ENCODE measurements around the gene YAF2.
A peak's percentile ranks its signal among the peaks of the same experiment; 100 is the strongest.

YAF2 gene

GRCh38 chr12:42144158-42144407 is 94.0 kb downstream of the YAF2 start:
- ATAC-seq (ENCODE audit: insufficient read depth, low read depth) (no peak), DNase-seq (no peak)
- H3K9ac ChIP-seq (ENCODE audit: low read depth, low read length): peak overlapping the region; percentile 54
- peak overlapping the region; percentile 42 to 70; a peak in 3 of 4 replicates for H3K4me3 ChIP-seq (ENCODE audit: low read depth in 1 of 2, low read length in 2 of 2)
- no peaks in the 10 kb centered on the region for H3K36me3 ChIP-seq (ENCODE audit: insufficient read depth, low read length)
- H2AFZ ChIP-seq (ENCODE audit: low read depth, low read length): peak overlapping the region; percentile 76
- H4K20me1 ChIP-seq (ENCODE audit: insufficient read depth, low read length): peaks cover 18% of the 10 kb centered on the region; the same call in 1 of the 2 replicates
- peaks cover 31% of the 10 kb centered on the region for H3K27me3 ChIP-seq (ENCODE audit: insufficient read depth, low read length, poor library complexity)
- no peaks in the 10 kb centered on the region for H3K9me3 ChIP-seq (ENCODE audit: insufficient read depth, low read length, severe bottlenecking)
- H3K27ac ChIP-seq (ENCODE audit: low read length): no peak overlapping the region; the same call in 1 of the 2 replicates
- H3K79me2 ChIP-seq (ENCODE audit: insufficient read depth, low read length): peaks cover 41% of the 10 kb centered on the region
- TF ChIP-seq EZH2 (IDR thresholded peaks at IDR 0.05; ENCODE audit: borderline replicate concordance, low read depth, low read length, severe bottlenecking) (no peak), CTCF (IDR thresholded peaks at IDR 0.05; ENCODE audit: borderline replicate concordance, extremely low read depth, low read length, poor library complexity, severe bottlenecking) (no peak)
- H3K4me1 ChIP-seq (ENCODE audit: insufficient read depth, low read length): peaks cover 27% of the 10 kb centered on the region
- H3K4me2 ChIP-seq (ENCODE audit: insufficient read depth, low read length): peak overlapping the region; percentile 70

- ATAC-seq (ENCODE audit: insufficient read depth, low read depth): no peak
Observed at GRCh38 chr12:42143452-42144157, 94.4 kb downstream of the YAF2 start.

GRCh38 chr12:42141981-42142606 is 96.0 kb downstream of the YAF2 start:
- H3K4me3 ChIP-seq (ENCODE audit: low read depth in 1 of 2, low read length in 2 of 2): no peak overlapping the region
- no peak overlapping the region for H3K27ac ChIP-seq (ENCODE audit: low read length)
- 0 out of 2 replicates have a peak overlapping the region, but pooled peaks have one; percentile 7 for H3K4me2 ChIP-seq (ENCODE audit: insufficient read depth, low read length)
- TF ChIP-seq EZH2 (IDR thresholded peaks at IDR 0.05; ENCODE audit: borderline replicate concordance, low read depth, low read length, severe bottlenecking) (no peak), CTCF (IDR thresholded peaks at IDR 0.05; ENCODE audit: borderline replicate concordance, extremely low read depth, low read length, poor library complexity, severe bottlenecking) (no peak)
- peaks cover 31% of the 10 kb centered on the region for H3K27me3 ChIP-seq (ENCODE audit: insufficient read depth, low read length, poor library complexity)
- no peaks in the 10 kb centered on the region for H3K9me3 ChIP-seq (ENCODE audit: insufficient read depth, low read length, severe bottlenecking)
- DNase-seq: no peak
- no peak for ATAC-seq (ENCODE audit: insufficient read depth, low read depth)
- no peaks in the 10 kb centered on the region for H3K36me3 ChIP-seq (ENCODE audit: insufficient read depth, low read length)
- no peak overlapping the region for H2AFZ ChIP-seq (ENCODE audit: low read depth, low read length)
- H3K79me2 ChIP-seq (ENCODE audit: insufficient read depth, low read length): peaks cover 55% of the 10 kb centered on the region
- peaks cover 18% of the 10 kb centered on the region; the same call in 1 of the 2 replicates for H4K20me1 ChIP-seq (ENCODE audit: insufficient read depth, low read length)
- H3K9ac ChIP-seq (ENCODE audit: low read depth, low read length): no peak overlapping the region
- peaks cover 27% of the 10 kb centered on the region for H3K4me1 ChIP-seq (ENCODE audit: insufficient read depth, low read length)

More at GRCh38 chr12:42143452-42144157, 94.4 kb downstream of the YAF2 start:
- no peaks in the 10 kb centered on the region for H3K36me3 ChIP-seq (ENCODE audit: insufficient read depth, low read length)
- H3K9ac ChIP-seq (ENCODE audit: low read depth, low read length): peak overlapping the region; percentile 54
- H3K27ac ChIP-seq (ENCODE audit: low read length): peak overlapping the region; percentile 19; the same call in 1 of the 2 replicates
- H3K4me2 ChIP-seq (ENCODE audit: insufficient read depth, low read length): peak overlapping the region; percentile 70
- H3K27me3 ChIP-seq (ENCODE audit: insufficient read depth, low read length, poor library complexity): peaks cover 31% of the 10 kb centered on the region
- no peak for DNase-seq
- peak overlapping the region; percentile 76 for H2AFZ ChIP-seq (ENCODE audit: low read depth, low read length)
- H4K20me1 ChIP-seq (ENCODE audit: insufficient read depth, low read length): peaks cover 18% of the 10 kb centered on the region; the same call in 1 of the 2 replicates
- TF ChIP-seq EZH2 (IDR thresholded peaks at IDR 0.05; ENCODE audit: borderline replicate concordance, low read depth, low read length, severe bottlenecking): no peak
- no peak for TF ChIP-seq CTCF (IDR thresholded peaks at IDR 0.05; ENCODE audit: borderline replicate concordance, extremely low read depth, low read length, poor library complexity, severe bottlenecking)
- H3K9me3 ChIP-seq (ENCODE audit: insufficient read depth, low read length, severe bottlenecking): no peaks in the 10 kb centered on the region
- H3K79me2 ChIP-seq (ENCODE audit: insufficient read depth, low read length): peaks cover 46% of the 10 kb centered on the region
- H3K4me3 ChIP-seq (ENCODE audit: low read depth in 1 of 2, low read length in 2 of 2): peak overlapping the region; percentile 42 to 70; a peak in 3 of 4 replicates
- H3K4me1 ChIP-seq (ENCODE audit: insufficient read depth, low read length): peaks cover 27% of the 10 kb centered on the region

Measured in DND-41 (cell line).